Peyer's patch (tissue), 4 donors: Measurements from ENCODE around the gene CD53.

ENCODE experiments used
- CTCF ChIP-seq, 6 experiments: fragments of 450-650 bp in 4 of 6; fragments of 200-600 bp in 2 of 6; sonication (generic) in 1 of 6; IDR thresholded peaks; one replicate each; pipeline ENCODE4 v1.5.1; 2017 to 2019; ENCODE audit warnings: antibody characterized with exemption in 6 of 6, mild to moderate bottlenecking in 3 of 6, moderate library complexity in 1 of 6
- POLR2A ChIP-seq, 2 donors: fragments of 450-650 bp; IDR thresholded peaks; one replicate each; pipeline ENCODE4 v1.5.1; 2017; ENCODE audit warnings: antibody characterized with exemption in 2 of 2, mild to moderate bottlenecking in 2 of 2, moderate library complexity in 2 of 2

GRCh38 chr1:110902820-110903463 lies 30.0 kb downstream of the CD53 start:
- TF ChIP-seq CTCF (IDR thresholded peaks at IDR 0.05) (no peak), POLR2A (IDR thresholded peaks at IDR 0.05) (no peak)
